ENCODE measurements around the gene MEPCE.

MEPCE gene

DNA sequence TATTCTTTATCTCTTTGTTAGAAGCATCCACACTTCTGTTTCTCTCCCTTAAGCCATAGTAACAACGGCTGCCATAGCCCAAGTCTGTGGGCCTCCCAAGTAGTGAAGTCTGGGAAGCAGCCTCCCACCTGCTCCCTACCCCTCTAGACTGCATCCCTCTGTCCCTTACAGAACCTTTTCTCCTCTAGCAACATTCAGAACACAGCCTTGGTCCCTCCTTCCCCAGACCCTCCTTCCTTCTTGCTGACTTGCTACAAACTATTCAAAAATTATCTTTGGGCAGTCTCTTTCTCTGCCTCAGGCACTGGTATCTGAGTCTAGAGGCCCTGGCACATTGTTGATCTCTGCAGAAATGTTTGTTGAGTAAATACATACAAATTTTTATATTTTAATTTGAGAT is 51.8 kb downstream of the MEPCE start:
- no peak overlapping the region for H3K4me2 ChIP-seq (ENCODE audit: low read length)
- H3K9me2 ChIP-seq (replicated peaks; ENCODE audit: control insufficient read depth, low read length), result no peaks in the 10 kb centered on the region

DNA sequence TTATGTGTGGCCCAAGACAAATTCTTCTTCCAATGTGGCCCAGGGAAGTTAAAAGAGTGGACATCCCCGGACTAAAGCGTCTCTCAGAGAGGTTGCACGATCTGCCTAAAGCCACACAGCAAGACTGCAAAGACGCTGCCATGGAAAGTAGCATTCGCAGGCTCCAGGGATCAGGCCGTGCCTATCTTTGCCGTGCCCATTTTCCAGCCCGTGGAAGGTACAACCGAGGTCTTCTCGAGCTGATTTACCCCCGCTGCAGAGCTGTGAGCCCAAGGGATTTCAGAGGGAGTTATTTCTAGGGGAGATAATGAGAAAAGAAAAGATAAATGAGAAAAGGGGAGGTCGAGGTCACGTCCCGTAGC is 53.1 kb downstream of the MEPCE start:
- peaks cover 29% of the 10 kb centered on the region for H3K4me1 ChIP-seq (ENCODE audit: control insufficient read depth, low read length)
- no peak overlapping the region for H3K27ac ChIP-seq (ENCODE audit: low read depth, low read length)
- H3K9me3 ChIP-seq (ENCODE audit: control insufficient read depth, insufficient read depth, low read length), result no peaks in the 10 kb centered on the region
- peaks cover 17% of the 10 kb centered on the region for H3K79me2 ChIP-seq (ENCODE audit: control insufficient read depth, low read length)
- H3K36me3 ChIP-seq (ENCODE audit: control insufficient read depth, low read length), result peaks cover 11% of the 10 kb centered on the region
- peaks cover 19% of the 10 kb centered on the region for H3K27me3 ChIP-seq (ENCODE audit: control insufficient read depth, low read length)
- no peak for TF ChIP-seq EZH2phosphoT487 (IDR thresholded peaks at IDR 0.05; ENCODE audit: borderline replicate concordance, low read length)
- TF ChIP-seq, protein P1, sequence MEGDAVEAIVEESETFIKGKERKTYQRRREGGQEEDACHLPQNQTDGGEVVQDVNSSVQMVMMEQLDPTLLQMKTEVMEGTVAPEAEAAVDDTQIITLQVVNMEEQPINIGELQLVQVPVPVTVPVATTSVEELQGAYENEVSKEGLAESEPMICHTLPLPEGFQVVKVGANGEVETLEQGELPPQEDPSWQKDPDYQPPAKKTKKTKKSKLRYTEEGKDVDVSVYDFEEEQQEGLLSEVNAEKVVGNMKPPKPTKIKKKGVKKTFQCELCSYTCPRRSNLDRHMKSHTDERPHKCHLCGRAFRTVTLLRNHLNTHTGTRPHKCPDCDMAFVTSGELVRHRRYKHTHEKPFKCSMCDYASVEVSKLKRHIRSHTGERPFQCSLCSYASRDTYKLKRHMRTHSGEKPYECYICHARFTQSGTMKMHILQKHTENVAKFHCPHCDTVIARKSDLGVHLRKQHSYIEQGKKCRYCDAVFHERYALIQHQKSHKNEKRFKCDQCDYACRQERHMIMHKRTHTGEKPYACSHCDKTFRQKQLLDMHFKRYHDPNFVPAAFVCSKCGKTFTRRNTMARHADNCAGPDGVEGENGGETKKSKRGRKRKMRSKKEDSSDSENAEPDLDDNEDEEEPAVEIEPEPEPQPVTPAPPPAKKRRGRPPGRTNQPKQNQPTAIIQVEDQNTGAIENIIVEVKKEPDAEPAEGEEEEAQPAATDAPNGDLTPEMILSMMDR (IDR thresholded peaks at IDR 0.05; ENCODE audit: low read depth, low read length, poor library complexity, severe bottlenecking), result no peak
- H3K9me2 ChIP-seq (replicated peaks; ENCODE audit: control insufficient read depth, low read length), result no peaks in the 10 kb centered on the region
- H3F3A ChIP-seq (ENCODE audit: control insufficient read depth, insufficient read depth), result peaks cover 6% of the 10 kb centered on the region; the same call in 1 of the 2 replicates
- H3K4me3 ChIP-seq (ENCODE audit: low read length), result peak overlapping the region; percentile 77
- H4K20me1 ChIP-seq (ENCODE audit: control insufficient read depth, insufficient read depth, low read depth, low read length), result no peaks in the 10 kb centered on the region
- H3K4me2 ChIP-seq (ENCODE audit: low read length), result peak overlapping the region; percentile 91

More for the DNA sequence above, 51.8 kb downstream of the MEPCE start:
- Histone ChIP-seq H3K27ac (ENCODE audit: low read depth, low read length) (no peak overlapping the region), H3K27me3 (ENCODE audit: control insufficient read depth, low read length) (peaks cover 16% of the 10 kb centered on the region), H3K36me3 (ENCODE audit: control insufficient read depth, low read length) (peaks cover 24% of the 10 kb centered on the region), H3K79me2 (ENCODE audit: control insufficient read depth, low read length) (peaks cover 29% of the 10 kb centered on the region), H3F3A (ENCODE audit: control insufficient read depth, insufficient read depth) (peaks cover 6% of the 10 kb centered on the region), H4K20me1 (ENCODE audit: control insufficient read depth, insufficient read depth, low read depth, low read length) (peaks cover 8% of the 10 kb centered on the region), H3K4me1 (ENCODE audit: control insufficient read depth, low read length) (peaks cover 32% of the 10 kb centered on the region), H3K9me3 (ENCODE audit: control insufficient read depth, insufficient read depth, low read length) (no peaks in the 10 kb centered on the region), H3K4me3 (ENCODE audit: low read length) (no peak overlapping the region)
- TF ChIP-seq EZH2phosphoT487 (IDR thresholded peaks at IDR 0.05; ENCODE audit: borderline replicate concordance, low read length), result no peak
- TF ChIP-seq, protein P1 (IDR thresholded peaks at IDR 0.05; ENCODE audit: low read depth, low read length, poor library complexity, severe bottlenecking), result no peak

DNA sequence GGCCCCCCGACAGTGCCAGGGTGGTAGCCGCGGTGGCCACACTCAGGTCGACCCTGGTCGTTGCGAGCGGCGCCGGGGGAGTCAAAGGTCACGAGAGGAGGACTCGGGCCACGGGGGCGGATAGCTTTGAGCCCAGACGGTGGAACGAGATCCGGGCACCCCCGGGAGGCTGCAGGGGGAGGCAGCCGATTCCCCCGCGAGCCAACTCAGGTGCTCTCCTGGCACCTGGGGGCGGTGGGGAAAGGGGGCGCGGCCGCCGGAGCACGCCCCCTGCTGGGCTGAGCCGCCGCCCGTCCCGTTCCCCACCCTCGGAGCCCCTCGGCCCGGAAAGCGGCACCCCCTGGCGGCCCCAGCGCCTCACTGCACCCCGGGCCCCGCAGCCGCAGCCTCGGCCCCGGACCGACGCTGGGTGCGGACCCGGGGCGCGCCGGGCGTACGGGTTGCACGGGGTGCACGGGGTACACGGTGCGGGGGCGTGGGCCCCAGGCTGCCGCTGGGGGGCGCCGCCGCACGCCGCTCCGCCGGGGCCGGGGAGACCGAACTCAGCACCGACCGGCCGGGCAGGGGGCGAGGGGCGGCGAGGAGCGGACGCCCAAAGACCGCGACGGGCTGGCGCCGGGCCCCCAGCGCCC is 53.6 kb downstream of the MEPCE start:
- H3K27ac ChIP-seq (ENCODE audit: low read depth, low read length), result no peak overlapping the region

More for the DNA sequence above, 53.6 kb downstream of the MEPCE start:
- H3K4me3 ChIP-seq (ENCODE audit: low read length), result peak overlapping the region; percentile 77
- H3K9me3 ChIP-seq (ENCODE audit: control insufficient read depth, insufficient read depth, low read length), result no peaks in the 10 kb centered on the region
- H3K36me3 ChIP-seq (ENCODE audit: control insufficient read depth, low read length), result peaks cover 7% of the 10 kb centered on the region
- peak overlapping the region; percentile 91 for H3K4me2 ChIP-seq (ENCODE audit: low read length)
- H4K20me1 ChIP-seq (ENCODE audit: control insufficient read depth, insufficient read depth, low read depth, low read length), result no peaks in the 10 kb centered on the region
- peaks cover 29% of the 10 kb centered on the region for H3K4me1 ChIP-seq (ENCODE audit: control insufficient read depth, low read length)
- H3F3A ChIP-seq (ENCODE audit: control insufficient read depth, insufficient read depth), result peaks cover 6% of the 10 kb centered on the region; the same call in 1 of the 2 replicates
- peaks cover 19% of the 10 kb centered on the region for H3K27me3 ChIP-seq (ENCODE audit: control insufficient read depth, low read length)
- H3K9me2 ChIP-seq (replicated peaks; ENCODE audit: control insufficient read depth, low read length), result no peaks in the 10 kb centered on the region
- peaks cover 12% of the 10 kb centered on the region for H3K79me2 ChIP-seq (ENCODE audit: control insufficient read depth, low read length)
- TF ChIP-seq, protein P1 (IDR thresholded peaks at IDR 0.05; ENCODE audit: low read depth, low read length, poor library complexity, severe bottlenecking), result peak; percentile 99
- TF ChIP-seq EZH2phosphoT487 (IDR thresholded peaks at IDR 0.05; ENCODE audit: borderline replicate concordance, low read length), result no peak

Data from DOHH2 (cell line).